Astrocyte (in vitro differentiated cells and primary cell): ENCODE results near the gene YPEL1. TPM values are rescaled to one million over a fixed set of nuclear protein-coding genes. Genes with fewer than 3 reads are reported as not detected.

ENCODE experiments used
- DNase-seq: peaks from one replicate; pipeline ENCODE4 v3.0.0-alpha.2; 2010; ENCODE audit warnings: low read depth
- FAIRE-seq: peaks from 2 replicates; lab custom pipeline; 2011; peaks lifted over from hg19 to GRCh38; lab: Jason Lieb, UNC
- H2AFZ ChIP-seq: 2 replicates; pipeline ENCODE4 v1.6.0; 2012; ENCODE audit warnings: low read depth, low read length, inconsistent platforms
- H3K27ac ChIP-seq: 2 replicates; pipeline ENCODE4 v1.5.1; 2011; ENCODE audit warnings: low read depth, low read length, inconsistent platforms
- H3K27me3 ChIP-seq: 2 replicates; pipeline ENCODE4 v1.6.0; 2011; ENCODE audit warnings: low read length, inconsistent platforms; ENCODE audit not compliant: insufficient read depth
- H3K36me3 ChIP-seq: 2 replicates; pipeline ENCODE4 v1.5.1; 2011; ENCODE audit warnings: low read length, inconsistent platforms; ENCODE audit not compliant: insufficient read depth
- H3K4me1 ChIP-seq: 2 replicates; pipeline ENCODE4 v1.5.1; 2011; ENCODE audit warnings: low read length, inconsistent platforms; ENCODE audit not compliant: insufficient read depth
- H3K4me2 ChIP-seq: 2 replicates; pipeline ENCODE4 v1.6.0; 2012; ENCODE audit warnings: low read length, inconsistent platforms
- H3K4me3 ChIP-seq: 2 replicates; pipeline ENCODE4 v1.5.1; 2011; ENCODE audit warnings: low read depth, mild to moderate bottlenecking, low read length, inconsistent platforms; ENCODE audit not compliant: insufficient read depth
- H3K79me2 ChIP-seq: 2 replicates; pipeline ENCODE4 v1.6.0; 2012; ENCODE audit warnings: mild to moderate bottlenecking, low read length, inconsistent platforms; ENCODE audit not compliant: insufficient read depth
- H3K9ac ChIP-seq: 2 replicates; pipeline ENCODE4 v1.6.0; 2012; ENCODE audit warnings: mild to moderate bottlenecking, low read length, inconsistent platforms
- H3K9me3 ChIP-seq: 2 replicates; pipeline ENCODE4 v1.5.1; 2012; ENCODE audit warnings: low read depth, mild to moderate bottlenecking, low read length, inconsistent platforms; ENCODE audit not compliant: insufficient read depth
- H4K20me1 ChIP-seq: 2 replicates; pipeline ENCODE4 v1.6.0; 2012; ENCODE audit warnings: low read length, inconsistent platforms; ENCODE audit not compliant: insufficient read depth
- H3K27ac Mint-ChIP-seq: one replicate; pipeline ENCODE4 v1.8.0; 2021; ENCODE audit warnings: mild to moderate bottlenecking, mixed read lengths; ENCODE audit not compliant: unreplicated experiment
- H3K27me3 Mint-ChIP-seq: one replicate; pipeline ENCODE4 v1.8.0; 2021; ENCODE audit warnings: low read depth, mixed read lengths; ENCODE audit not compliant: unreplicated experiment
- H3K36me3 Mint-ChIP-seq: one replicate; pipeline ENCODE4 v1.8.0; 2021; ENCODE audit warnings: low read depth, mixed read lengths; ENCODE audit not compliant: unreplicated experiment
- H3K4me1 Mint-ChIP-seq: one replicate; pipeline ENCODE4 v1.8.0; 2021; ENCODE audit warnings: low read depth, mixed read lengths; ENCODE audit not compliant: unreplicated experiment
- H3K4me3 Mint-ChIP-seq: one replicate; pipeline ENCODE4 v1.8.0; 2021; ENCODE audit warnings: mild to moderate bottlenecking, moderate library complexity, mixed read lengths; ENCODE audit not compliant: unreplicated experiment
- H3K9me3 Mint-ChIP-seq: one replicate; pipeline ENCODE4 v1.8.0; 2021; ENCODE audit warnings: mild to moderate bottlenecking, mixed read lengths; ENCODE audit not compliant: unreplicated experiment
- EZH2 ChIP-seq: IDR thresholded peaks from 2 replicates; pipeline ENCODE4 v1.6.1; 2012; ENCODE audit warnings: mild to moderate bottlenecking, low read length, inconsistent platforms; ENCODE audit not compliant: insufficient read depth
- total RNA-seq: library from RNA; stranded (reverse); gene quantifications from 2 replicates; pipeline ENCODE4 v1.2.1, GENCODE V29; 2021
- TF ChIP-seq, protein P1 (sequence below): IDR thresholded peaks from 2 replicates; pipeline ENCODE4 v1.5.1; 2011; ENCODE audit warnings: low read depth, mild to moderate bottlenecking, inconsistent platforms, low read length, moderate library complexity; ENCODE audit not compliant: insufficient read depth

Gene YPEL1
- total RNA-seq, 1 donor from 2014 or later: 0.86 TPM

DNA sequence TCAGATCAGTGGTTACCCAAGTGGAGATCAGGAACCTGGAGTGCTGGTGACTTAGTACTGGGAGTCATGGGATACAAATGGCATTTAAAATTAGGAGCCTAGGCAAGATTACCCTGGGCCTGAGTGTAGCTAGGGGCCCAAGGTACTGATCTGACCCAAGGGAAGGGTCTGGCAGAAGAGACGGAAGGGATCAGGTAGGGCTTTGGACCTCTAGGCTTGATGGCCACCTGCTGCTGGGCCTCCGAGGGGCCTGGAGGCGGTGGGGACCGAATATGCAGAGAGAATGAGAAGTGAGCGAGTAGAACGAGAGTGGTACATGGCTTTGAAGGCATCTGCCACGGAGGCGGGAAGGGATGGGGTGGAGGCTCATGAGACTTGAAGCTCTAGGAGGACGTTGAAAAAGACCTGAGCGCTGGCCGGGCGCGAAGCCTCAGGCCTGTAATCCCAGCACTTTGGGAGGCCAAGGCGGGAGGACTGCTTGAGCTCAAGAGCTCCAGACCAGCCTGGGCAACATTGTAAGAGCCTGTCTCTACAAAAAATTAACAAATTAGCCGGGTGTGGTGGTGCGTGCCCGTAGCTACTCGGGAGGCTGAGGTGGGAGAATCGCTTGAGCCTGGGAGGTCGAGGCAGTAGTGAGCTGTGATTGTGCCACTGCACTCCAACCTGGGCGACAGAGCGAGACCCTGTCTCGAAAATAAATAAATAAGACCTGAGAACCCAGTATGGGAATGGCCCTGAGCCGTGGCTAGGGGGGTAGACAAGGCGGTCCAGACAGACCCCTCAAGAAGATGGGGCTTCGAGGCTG lies 70.3 kb downstream of the YPEL1 start:
- peak overlapping the region; percentile 89 for H2AFZ ChIP-seq
- peak overlapping the region; percentile 82 for H3K4me2 ChIP-seq
- DNase-seq (no peak), FAIRE-seq (no peak)
- no peaks in the 10 kb centered on the region for H3K27me3 ChIP-seq
- Mint-ChIP-seq H3K9me3 (no peaks in the 10 kb centered on the region), H3K27me3 (peaks cover 10% of the 10 kb centered on the region), H3K27ac (peak overlapping the region; percentile 66), H3K4me3 (peak overlapping the region; percentile 90), H3K4me1 (peaks cover 4% of the 10 kb centered on the region), H3K36me3 (peaks cover 2% of the 10 kb centered on the region)
- H3K9ac ChIP-seq: peak overlapping the region; percentile 77
- H3K27ac ChIP-seq: no peak overlapping the region
- TF ChIP-seq, protein P1, sequence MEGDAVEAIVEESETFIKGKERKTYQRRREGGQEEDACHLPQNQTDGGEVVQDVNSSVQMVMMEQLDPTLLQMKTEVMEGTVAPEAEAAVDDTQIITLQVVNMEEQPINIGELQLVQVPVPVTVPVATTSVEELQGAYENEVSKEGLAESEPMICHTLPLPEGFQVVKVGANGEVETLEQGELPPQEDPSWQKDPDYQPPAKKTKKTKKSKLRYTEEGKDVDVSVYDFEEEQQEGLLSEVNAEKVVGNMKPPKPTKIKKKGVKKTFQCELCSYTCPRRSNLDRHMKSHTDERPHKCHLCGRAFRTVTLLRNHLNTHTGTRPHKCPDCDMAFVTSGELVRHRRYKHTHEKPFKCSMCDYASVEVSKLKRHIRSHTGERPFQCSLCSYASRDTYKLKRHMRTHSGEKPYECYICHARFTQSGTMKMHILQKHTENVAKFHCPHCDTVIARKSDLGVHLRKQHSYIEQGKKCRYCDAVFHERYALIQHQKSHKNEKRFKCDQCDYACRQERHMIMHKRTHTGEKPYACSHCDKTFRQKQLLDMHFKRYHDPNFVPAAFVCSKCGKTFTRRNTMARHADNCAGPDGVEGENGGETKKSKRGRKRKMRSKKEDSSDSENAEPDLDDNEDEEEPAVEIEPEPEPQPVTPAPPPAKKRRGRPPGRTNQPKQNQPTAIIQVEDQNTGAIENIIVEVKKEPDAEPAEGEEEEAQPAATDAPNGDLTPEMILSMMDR: no peak
- TF ChIP-seq EZH2: no peak
- peaks cover 2% of the 10 kb centered on the region for H3K36me3 ChIP-seq
- no peaks in the 10 kb centered on the region for H3K9me3 ChIP-seq
- H3K4me3 ChIP-seq: peak overlapping the region; percentile 93
- no peaks in the 10 kb centered on the region for H3K4me1 ChIP-seq
- peaks cover 9% of the 10 kb centered on the region for H4K20me1 ChIP-seq
- H3K79me2 ChIP-seq: peaks cover 27% of the 10 kb centered on the region

DNA sequence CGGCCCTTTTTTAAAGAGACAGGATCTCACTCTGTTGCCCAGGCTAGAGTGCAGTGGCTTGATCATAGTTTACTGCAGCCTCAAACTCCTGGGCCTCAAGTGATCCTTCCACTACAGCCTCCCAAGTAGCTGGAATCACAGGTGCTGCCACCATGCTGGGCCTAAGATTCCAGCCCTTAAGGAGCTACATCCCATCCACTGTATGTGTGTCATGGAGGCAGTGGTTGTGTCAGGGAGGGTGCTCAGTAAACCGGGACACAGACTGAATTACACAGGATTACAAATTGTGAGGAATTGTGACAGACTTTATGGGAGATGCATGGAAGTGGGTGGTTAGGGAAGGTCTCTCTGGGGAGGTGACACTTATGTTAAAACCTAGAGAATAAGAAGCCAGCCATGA lies 71.9 kb downstream of the YPEL1 start:
- TF ChIP-seq EZH2: no peak
- TF ChIP-seq, protein P1: no peak
- Histone ChIP-seq H2AFZ (no peak overlapping the region), H3K9ac (no peak overlapping the region), H4K20me1 (no peaks in the 10 kb centered on the region), H3K4me1 (no peaks in the 10 kb centered on the region), H3K36me3 (no peaks in the 10 kb centered on the region), H3K27ac (no peak overlapping the region), H3K4me3 (no peak overlapping the region), H3K27me3 (no peaks in the 10 kb centered on the region), H3K9me3 (no peaks in the 10 kb centered on the region), H3K4me2 (no peak overlapping the region), H3K79me2 (peaks cover 18% of the 10 kb centered on the region)
- FAIRE-seq: no peak
- no peak for DNase-seq
- Mint-ChIP-seq H3K9me3 (no peaks in the 10 kb centered on the region), H3K36me3 (peaks cover 2% of the 10 kb centered on the region), H3K27me3 (peaks cover 12% of the 10 kb centered on the region), H3K27ac (no peak overlapping the region), H3K4me1 (peaks cover 4% of the 10 kb centered on the region), H3K4me3 (peak overlapping the region; percentile 60)

DNA sequence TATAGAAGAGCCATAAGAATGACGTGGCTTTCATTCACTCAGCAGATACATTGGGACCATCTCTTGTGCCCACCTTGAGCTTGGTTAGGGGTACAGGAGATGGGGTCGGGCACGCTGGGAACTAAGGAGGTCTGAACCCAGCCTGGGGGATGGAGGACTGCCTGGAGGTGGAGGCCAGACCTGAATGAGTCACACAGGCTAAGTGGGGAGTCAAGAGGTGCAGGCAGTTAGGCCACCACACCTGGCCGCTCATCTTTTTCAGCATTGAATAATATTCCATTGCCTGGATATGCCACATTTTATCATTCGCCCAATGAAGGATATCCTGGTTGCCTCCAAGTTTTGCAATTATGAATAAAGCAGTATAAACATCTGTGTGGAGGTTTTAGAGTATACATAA lies 73.6 kb downstream of the YPEL1 start:
- no peak overlapping the region for H3K27ac ChIP-seq
- H3K4me3 ChIP-seq: no peak overlapping the region
- FAIRE-seq (no peak), DNase-seq (no peak)
- Mint-ChIP-seq H3K36me3 (no peaks in the 10 kb centered on the region), H3K9me3 (no peaks in the 10 kb centered on the region), H3K27me3 (peaks cover 13% of the 10 kb centered on the region), H3K4me1 (peaks cover 2% of the 10 kb centered on the region), H3K27ac (no peak overlapping the region), H3K4me3 (no peak overlapping the region)
- H3K36me3 ChIP-seq: no peaks in the 10 kb centered on the region
- peaks cover 9% of the 10 kb centered on the region for H3K79me2 ChIP-seq
- peaks cover 6% of the 10 kb centered on the region for H3K4me1 ChIP-seq
- no peak overlapping the region for H2AFZ ChIP-seq
- no peaks in the 10 kb centered on the region for H3K27me3 ChIP-seq
- H3K9me3 ChIP-seq: no peaks in the 10 kb centered on the region
- H3K9ac ChIP-seq: no peak overlapping the region
- no peak overlapping the region for H3K4me2 ChIP-seq
- TF ChIP-seq EZH2: no peak
- TF ChIP-seq, protein P1: no peak
- H4K20me1 ChIP-seq: no peaks in the 10 kb centered on the region
